Stomach (tissue), 4 donors: ENCODE data around the gene ARAP2.

Source experiments
- EP300 ChIP-seq: sonication (generic); formaldehyde crosslinking; IDR thresholded peaks from one replicate; pipeline ENCODE4 v1.6.1; 2017; ENCODE audit warnings: antibody characterized with exemption
- TF ChIP-seq, protein P1 (sequence below), 7 experiments: fragments of 450-650 bp in 4 of 7; fragments of 200-600 bp in 3 of 7; sonication (generic) in 3 of 7; IDR thresholded peaks; one replicate each; pipeline ENCODE4 v1.5.1; 2016 to 2019; ENCODE audit warnings: antibody characterized with exemption in 7 of 7, control low read depth in 2 of 7, mild to moderate bottlenecking in 1 of 7

DNA sequence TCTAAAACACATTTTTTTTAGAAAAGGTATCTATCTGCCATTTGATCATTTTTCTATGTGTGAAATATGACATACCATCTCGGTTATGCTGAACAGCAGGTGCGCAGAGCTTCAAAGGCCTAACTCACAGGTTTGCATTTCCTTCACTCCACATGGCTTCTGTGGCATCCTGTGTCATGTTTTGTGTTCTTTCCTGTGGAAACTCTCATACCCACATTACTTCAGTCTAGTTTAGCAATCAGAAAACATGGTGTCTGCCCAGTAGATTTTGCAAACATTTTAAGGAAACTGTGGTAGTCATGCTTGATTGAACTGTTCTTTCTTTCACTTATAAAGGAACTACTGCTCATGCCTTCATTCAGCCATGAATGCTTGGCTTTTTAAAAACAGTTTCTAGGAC lies 11.3 kb upstream of the ARAP2 start:
- TF ChIP-seq, protein P1, sequence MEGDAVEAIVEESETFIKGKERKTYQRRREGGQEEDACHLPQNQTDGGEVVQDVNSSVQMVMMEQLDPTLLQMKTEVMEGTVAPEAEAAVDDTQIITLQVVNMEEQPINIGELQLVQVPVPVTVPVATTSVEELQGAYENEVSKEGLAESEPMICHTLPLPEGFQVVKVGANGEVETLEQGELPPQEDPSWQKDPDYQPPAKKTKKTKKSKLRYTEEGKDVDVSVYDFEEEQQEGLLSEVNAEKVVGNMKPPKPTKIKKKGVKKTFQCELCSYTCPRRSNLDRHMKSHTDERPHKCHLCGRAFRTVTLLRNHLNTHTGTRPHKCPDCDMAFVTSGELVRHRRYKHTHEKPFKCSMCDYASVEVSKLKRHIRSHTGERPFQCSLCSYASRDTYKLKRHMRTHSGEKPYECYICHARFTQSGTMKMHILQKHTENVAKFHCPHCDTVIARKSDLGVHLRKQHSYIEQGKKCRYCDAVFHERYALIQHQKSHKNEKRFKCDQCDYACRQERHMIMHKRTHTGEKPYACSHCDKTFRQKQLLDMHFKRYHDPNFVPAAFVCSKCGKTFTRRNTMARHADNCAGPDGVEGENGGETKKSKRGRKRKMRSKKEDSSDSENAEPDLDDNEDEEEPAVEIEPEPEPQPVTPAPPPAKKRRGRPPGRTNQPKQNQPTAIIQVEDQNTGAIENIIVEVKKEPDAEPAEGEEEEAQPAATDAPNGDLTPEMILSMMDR (IDR thresholded peaks at IDR 0.05), result no peak
- no peak for TF ChIP-seq EP300
